H9 (cell line): Measurements from ENCODE around the gene DIAPH3. TPM values are rescaled to one million over a fixed set of nuclear protein-coding genes. Genes with fewer than 3 reads are reported as not detected.

Source experiments
- DNase-seq: peaks from one replicate; pipeline ENCODE4 v3.0.0-alpha.2; 2017
- H2AFZ ChIP-seq: one replicate; pipeline ENCODE4 v1.6.1; 2013; ENCODE audit warnings: mild to moderate bottlenecking, low read length, control low read depth, moderate library complexity
- H2AK5ac ChIP-seq: 2 replicates; pipeline ENCODE4 v1.6.1; 2013; ENCODE audit warnings: low read length, control low read depth, mixed read lengths; ENCODE audit not compliant: insufficient read length
- H2BK120ac ChIP-seq: one replicate; pipeline ENCODE4 v1.6.1; 2013; ENCODE audit warnings: low read depth, mild to moderate bottlenecking, low read length, control low read depth, inconsistent platforms; ENCODE audit not compliant: poor library complexity, severe bottlenecking
- H2BK12ac ChIP-seq: 2 replicates; pipeline ENCODE4 v1.6.1; 2013; ENCODE audit warnings: low read length, control low read depth, mixed read lengths, low read depth; ENCODE audit not compliant: insufficient read length
- H2BK15ac ChIP-seq: 2 replicates; pipeline ENCODE4 v1.6.1; 2013; ENCODE audit warnings: low read depth, low read length, control low read depth
- H2BK20ac ChIP-seq: one replicate; pipeline ENCODE4 v1.6.1; 2013; ENCODE audit warnings: low read depth, mild to moderate bottlenecking, low read length, control low read depth, inconsistent platforms; ENCODE audit not compliant: poor library complexity, severe bottlenecking
- H2BK5ac ChIP-seq: 2 replicates; pipeline ENCODE4 v1.6.1; 2013; ENCODE audit warnings: low read length, control low read depth, mixed read lengths; ENCODE audit not compliant: insufficient read length
- H3K14ac ChIP-seq: 2 replicates; pipeline ENCODE4 v1.6.1; 2013; ENCODE audit warnings: low read length, control low read depth; ENCODE audit not compliant: insufficient read depth
- H3K18ac ChIP-seq: 2 replicates; pipeline ENCODE4 v1.6.1; 2013; ENCODE audit warnings: low read depth, mild to moderate bottlenecking, mixed read lengths, low read length, control low read depth; ENCODE audit not compliant: insufficient read length
- H3K23ac ChIP-seq: 2 replicates; pipeline ENCODE4 v1.6.1; 2013; ENCODE audit warnings: low read length, control low read depth, mixed read lengths, low read depth; ENCODE audit not compliant: insufficient read length
- H3K23me2 ChIP-seq: 2 replicates; pipeline ENCODE4 v1.6.1; 2013; ENCODE audit warnings: low read depth, mild to moderate bottlenecking, mixed read lengths, low read length, control low read depth; ENCODE audit not compliant: insufficient read length, poor library complexity, severe bottlenecking
- H3K27ac ChIP-seq: 2 replicates; pipeline ENCODE4 v1.5.1; 2013; ENCODE audit warnings: low read length, control low read depth, mixed read lengths, low read depth; ENCODE audit not compliant: insufficient read length
- H3K27me3 ChIP-seq: 2 replicates; pipeline ENCODE4 v1.6.1; 2013; ENCODE audit warnings: low read length, control low read depth, inconsistent platforms; ENCODE audit not compliant: insufficient read depth
- H3K4ac ChIP-seq: 2 replicates; pipeline ENCODE4 v1.6.1; 2013; ENCODE audit warnings: low read depth, mild to moderate bottlenecking, control low read depth, inconsistent platforms, low read length, moderate library complexity
- H3K4me1 ChIP-seq: 2 replicates; pipeline ENCODE4 v1.6.1; 2013; ENCODE audit warnings: low read length, control low read depth, inconsistent platforms; ENCODE audit not compliant: insufficient read depth
- H3K4me2 ChIP-seq: 2 replicates; pipeline ENCODE4 v1.6.1; 2013; ENCODE audit warnings: low read length, control low read depth, mixed read lengths; ENCODE audit not compliant: insufficient read length, insufficient read depth
- H3K56ac ChIP-seq: 2 replicates; pipeline ENCODE4 v1.6.1; 2013; ENCODE audit warnings: low read depth, mild to moderate bottlenecking, mixed read lengths, low read length, control low read depth; ENCODE audit not compliant: insufficient read length
- H3K79me1 ChIP-seq: 2 replicates; pipeline ENCODE4 v1.6.1; 2013; ENCODE audit warnings: low read depth, mild to moderate bottlenecking, moderate library complexity, low read length, control low read depth, inconsistent platforms; ENCODE audit not compliant: insufficient read depth, poor library complexity, severe bottlenecking
- H3K79me2 ChIP-seq: 2 replicates; pipeline ENCODE4 v1.6.1; 2013; ENCODE audit warnings: low read length, control low read depth, inconsistent platforms; ENCODE audit not compliant: insufficient read depth
- H3K9ac ChIP-seq: 2 replicates; pipeline ENCODE4 v1.6.1; 2013; ENCODE audit warnings: low read length, control low read depth, mixed read lengths; ENCODE audit not compliant: insufficient read length; ENCODE audit errors: extremely low read depth
- H3K9me3 ChIP-seq: one replicate; pipeline ENCODE4 v1.6.1; 2013; ENCODE audit warnings: low read depth, low read length, inconsistent platforms; ENCODE audit not compliant: control insufficient read depth
- H3T11ph ChIP-seq: one replicate; pipeline ENCODE4 v1.6.1; 2013; ENCODE audit warnings: mild to moderate bottlenecking, low read length, control low read depth, inconsistent platforms
- H4K20me1 ChIP-seq: one replicate; pipeline ENCODE4 v1.6.1; 2013; ENCODE audit not compliant: control insufficient read depth, insufficient read length, insufficient read depth
- H4K5ac ChIP-seq: 2 replicates; pipeline ENCODE4 v1.6.1; 2013; ENCODE audit warnings: low read depth, mild to moderate bottlenecking, mixed read lengths, low read length, control low read depth; ENCODE audit not compliant: insufficient read length
- H4K8ac ChIP-seq: replicated peaks from 2 replicates; pipeline ENCODE4 v1.6.1; 2013; ENCODE audit warnings: low read length, control low read depth, mixed read lengths, low read depth; ENCODE audit not compliant: insufficient read length
- H4K91ac ChIP-seq: 2 replicates; pipeline ENCODE4 v1.6.1; 2013; ENCODE audit warnings: low read depth, mild to moderate bottlenecking, moderate library complexity, mixed read lengths, low read length, control low read depth; ENCODE audit not compliant: insufficient read length
- H3K27ac Mint-ChIP-seq, 3 experiments: 2 replicates in 2 of 3; 3 replicates in 1 of 3; pipeline ENCODE4 v1.8.0; 2020 to 2021; ENCODE audit warnings: mixed read lengths in 3 of 3, mild to moderate bottlenecking in 1 of 3, moderate library complexity in 1 of 3
- H3K27me3 Mint-ChIP-seq: 2 replicates; pipeline ENCODE4 v1.8.0; 2021; ENCODE audit warnings: low read depth, mild to moderate bottlenecking, moderate library complexity, mixed read lengths
- H3K36me3 Mint-ChIP-seq, 3 experiments: 2 replicates in 2 of 3; 3 replicates in 1 of 3; pipeline ENCODE4 v1.8.0; 2020 to 2021; ENCODE audit warnings: low read depth in 3 of 3, mixed read lengths in 3 of 3; ENCODE audit not compliant: insufficient read depth in 1 of 3
- H3K4me1 Mint-ChIP-seq, 2 experiments: 2 replicates each; pipeline ENCODE4 v1.8.0; 2020; ENCODE audit warnings: mixed read lengths in 2 of 2
- H3K4me3 Mint-ChIP-seq, 2 experiments: 2 replicates in 1 of 2; 3 replicates in 1 of 2; pipeline ENCODE4 v1.8.0; 2020 to 2021; ENCODE audit warnings: mild to moderate bottlenecking in 2 of 2, mixed read lengths in 2 of 2, moderate library complexity in 1 of 2
- H3K9me3 Mint-ChIP-seq, 2 experiments: 2 replicates in 1 of 2; 3 replicates in 1 of 2; pipeline ENCODE4 v1.8.0; 2020; ENCODE audit warnings: mild to moderate bottlenecking in 2 of 2, mixed read lengths in 2 of 2, moderate library complexity in 1 of 2
- CTCF ChIP-seq: fragments of 200-600 bp; sonication (generic); conservative IDR thresholded peaks from 3 replicates; pipeline ENCODE4 v1.8.0; 2021; ENCODE audit warnings: antibody characterized with exemption, mild to moderate bottlenecking
- WGBS: extraction: QIAGEN DNeasy Blood & Tissue Kit; methylation state at CpG from one replicate; pipeline ENCODE4 v1.1.7; 2013; ENCODE audit warnings: missing lambda C conversion rate, low lambda C conversion rate, mixed read lengths; ENCODE audit not compliant: insufficient read length; ENCODE audit errors: extremely low coverage; 5-methylcytosine and 5-hydroxymethylcytosine counted together
- total RNA-seq: library from RNA; stranded (reverse); gene quantifications from 2 replicates; pipeline ENCODE4 v1.2.1, GENCODE V29; 2021

DIAPH3 gene
- total RNA-seq, 1 experiment from 2014 or later: 23.1 TPM

GRCh38 chr13:60137911-60138560 lies 25.7 kb downstream of the DIAPH3 start:
- no peak overlapping the region for H3K23ac ChIP-seq
- H4K20me1 ChIP-seq: no peaks in the 10 kb centered on the region
- Mint-ChIP-seq H3K9me3 (no peaks in the 10 kb centered on the region), H3K36me3 (peaks cover 0 to 5% (median 0%) of the 10 kb centered on the region in 3 experiments; a peak in 3 of 7 replicates), H3K27me3 (no peaks in the 10 kb centered on the region), H3K4me1 (peaks cover 12 to 17% of the 10 kb centered on the region in 2 experiments), H3K4me3 (no peak overlapping the region), H3K27ac (peak overlapping the region in 1 of 3 experiments; percentile 37; a peak in 1 of 7 replicates)
- H3K14ac ChIP-seq: no peak overlapping the region
- WGBS: no CpG with 5 or more reads among the region's 8 CpGs
- no peak overlapping the region for H3K4me2 ChIP-seq
- no peak overlapping the region for H4K91ac ChIP-seq
- H3K79me2 ChIP-seq: peaks cover 7% of the 10 kb centered on the region; the same call in 1 of the 2 replicates
- no peak overlapping the region for H2BK15ac ChIP-seq
- H3K23me2 ChIP-seq: no peaks in the 10 kb centered on the region
- H4K8ac ChIP-seq: no peak overlapping the region
- H3T11ph ChIP-seq: no peak overlapping the region
- H2BK5ac ChIP-seq: no peak overlapping the region
- H2BK12ac ChIP-seq: no peak overlapping the region
- no peak overlapping the region for H3K9ac ChIP-seq
- H4K5ac ChIP-seq: no peak overlapping the region
- H2BK120ac ChIP-seq: no peak overlapping the region
- H3K79me1 ChIP-seq: peaks cover 2% of the 10 kb centered on the region
- H3K27me3 ChIP-seq: no peaks in the 10 kb centered on the region
- peaks cover 1% of the 10 kb centered on the region; the same call in 1 of the 2 replicates for H3K4me1 ChIP-seq
- H2BK20ac ChIP-seq: no peak overlapping the region
- no peak overlapping the region for H3K18ac ChIP-seq
- no peak overlapping the region for H2AFZ ChIP-seq
- no peak overlapping the region for H3K56ac ChIP-seq
- no peak overlapping the region for H3K4ac ChIP-seq
- H3K27ac ChIP-seq: no peak overlapping the region
- TF ChIP-seq CTCF: no peak
- no peaks in the 10 kb centered on the region for H3K9me3 ChIP-seq
- DNase-seq: no peak
- no peak overlapping the region for H2AK5ac ChIP-seq
